SK-N-SH (cell line): ENCODE data around the gene MINK1. TPM values are rescaled to one million over a fixed set of nuclear protein-coding genes. Genes with fewer than 3 reads are reported as not detected.

Experiments used
- CTCF ChIA-PET: fragments of 300-600, 350-600 bp; formaldehyde crosslinking; extraction: SDS; loops from one replicate; lab custom pipeline; 2021; lab: Yijun Ruan, JAX
- POLR2A ChIA-PET: fragments of 350-600 bp; sonication (Branson Sonifier 250); formaldehyde crosslinking; extraction: SDS; loops from one replicate; lab custom pipeline; 2020; ENCODE audit warnings: antibody characterized with exemption, inconsistent platforms; lab: Yijun Ruan, JAX
- DNase-seq: peaks from one replicate; pipeline ENCODE4 v3.0.0; 2012
- H2AFZ ChIP-seq: fragments of 200-600 bp; sonication (generic); 2 replicates; pipeline ENCODE4 v1.8.1; 2016; ENCODE audit warnings: antibody characterized with exemption, mild to moderate bottlenecking, low read depth
- H3F3A ChIP-seq: fragments of 200-600 bp; sonication (generic); replicated peaks from 2 replicates; pipeline ENCODE3; 2016; ENCODE audit warnings: antibody characterized with exemption, mild to moderate bottlenecking; ENCODE audit not compliant: insufficient read depth
- H3K27ac ChIP-seq, 2 experiments: fragments of 200-500 bp in 1 of 2; fragments of 200-600 bp in 1 of 2; sonication (Bioruptor generic) in 1 of 2; sonication (generic), shearing (Covaris generic) in 1 of 2; 2 replicates each; pipeline versions ENCODE4 v1.5.1 to v1.6.1; 2014 to 2016; ENCODE audit warnings: low read depth in 2 of 2, inconsistent platforms in 1 of 2, low read length in 1 of 2, mild to moderate bottlenecking in 1 of 2, mixed read lengths in 1 of 2
- H3K27me3 ChIP-seq: fragments of 200-600 bp; sonication (generic), shearing (Covaris generic); 2 replicates; pipeline ENCODE4 v1.6.1; 2016; ENCODE audit warnings: mixed run types; ENCODE audit not compliant: insufficient read depth
- H3K36me3 ChIP-seq, 2 experiments: fragments of 200-500 bp in 1 of 2; fragments of 200-600 bp in 1 of 2; sonication (Bioruptor generic) in 1 of 2; sonication (generic) in 1 of 2; replicated peaks in 1 of 2; 2 replicates each; pipeline versions ENCODE3 to v1.5.1; 2014 to 2016; ENCODE audit warnings: low read length in 1 of 2, mild to moderate bottlenecking in 1 of 2; ENCODE audit not compliant: insufficient read depth in 2 of 2, control insufficient read depth in 1 of 2
- H3K4me1 ChIP-seq, 2 experiments: fragments of 200-500 bp in 1 of 2; fragments of 200-600 bp in 1 of 2; sonication (Bioruptor generic) in 1 of 2; sonication (generic), shearing (Covaris generic) in 1 of 2; 2 replicates each; pipeline versions ENCODE4 v1.5.1 to v1.6.1; 2014 to 2016; ENCODE audit warnings: low read depth in 1 of 2, low read length in 1 of 2, mixed run types in 1 of 2; ENCODE audit not compliant: insufficient read depth in 2 of 2, control insufficient read depth in 1 of 2
- H3K4me2 ChIP-seq: fragments of 200-600 bp; sonication (generic), shearing (Covaris generic); 2 replicates; pipeline ENCODE4 v1.6.1; 2017; ENCODE audit warnings: mixed run types
- H3K4me3 ChIP-seq, 2 experiments: fragments of 200-500 bp in 1 of 2; fragments of 200-600 bp in 1 of 2; sonication (Bioruptor generic) in 1 of 2; sonication (generic), shearing (Covaris generic) in 1 of 2; 2 replicates each; pipeline versions ENCODE4 v1.5.1 to v1.8.1; 2014 to 2016; ENCODE audit warnings: low read depth in 2 of 2, inconsistent platforms in 1 of 2, low read length in 1 of 2, mild to moderate bottlenecking in 1 of 2, mixed read lengths in 1 of 2, moderate library complexity in 1 of 2
- H3K79me2 ChIP-seq: fragments of 200-600 bp; sonication (generic); 2 replicates; pipeline ENCODE4 v1.8.1; 2017; ENCODE audit warnings: mild to moderate bottlenecking; ENCODE audit not compliant: insufficient read depth
- H3K9ac ChIP-seq: fragments of 200-600 bp; sonication (generic); 2 replicates; pipeline ENCODE4 v1.6.1; 2017; ENCODE audit warnings: mixed run types
- H3K9me2 ChIP-seq: fragments of 200-600 bp; sonication (generic); 2 replicates; pipeline ENCODE4 v1.6.1; 2017; ENCODE audit warnings: mixed run types
- H3K9me3 ChIP-seq: fragments of 200-600 bp; sonication (generic); 2 replicates; pipeline ENCODE4 v1.6.1; 2017; ENCODE audit warnings: mixed run types, mild to moderate bottlenecking, moderate library complexity
- H4K20me1 ChIP-seq: fragments of 200-600 bp; sonication (generic); 2 replicates; pipeline ENCODE4 v1.6.1; 2017; ENCODE audit warnings: mild to moderate bottlenecking, mixed run types; ENCODE audit not compliant: insufficient read depth
- CHD2 ChIP-seq: fragments of 150-350 bp; IDR thresholded peaks from 2 replicates; pipeline ENCODE4 v1.6.1; 2018; ENCODE audit warnings: low read length; ENCODE audit not compliant: partially characterized antibody
- ELF1 ChIP-seq: IDR thresholded peaks from 2 replicates; pipeline ENCODE4 v1.4.0; 2012
- EP300 ChIP-seq, 2 experiments: IDR thresholded peaks; 2 replicates each; pipeline versions ENCODE4 v1.4.0 to v1.6.1; 2012; ENCODE audit warnings: borderline replicate concordance in 1 of 2, low read depth in 1 of 2, low read length in 1 of 2
- EZH2phosphoT487 ChIP-seq: fragments of 200-600 bp; sonication (generic); IDR thresholded peaks from 2 replicates; pipeline ENCODE4 v1.6.1; 2017; ENCODE audit warnings: low read depth, mixed run types, mild to moderate bottlenecking, antibody characterized with exemption, moderate library complexity, borderline replicate concordance
- FOXJ3 ChIP-seq: sonication (generic); formaldehyde crosslinking; IDR thresholded peaks from 2 replicates; pipeline ENCODE4 v1.5.1; 2020; ENCODE audit warnings: mild to moderate bottlenecking, missing genetic modification reagents
- FOXM1 ChIP-seq: IDR thresholded peaks from 2 replicates; pipeline ENCODE4 v1.4.0; 2012; ENCODE audit warnings: low read depth, mild to moderate bottlenecking
- GABPA ChIP-seq: IDR thresholded peaks from 2 replicates; pipeline ENCODE4 v1.4.0; 2012; ENCODE audit warnings: low read depth, mild to moderate bottlenecking
- JUND ChIP-seq: IDR thresholded peaks from 2 replicates; pipeline ENCODE4 v1.4.0; 2012
- NRF1 ChIP-seq: IDR thresholded peaks from 2 replicates; pipeline ENCODE4 v1.6.1; 2012; ENCODE audit warnings: low read depth, mild to moderate bottlenecking, low read length
- POLR2AphosphoS5 ChIP-seq: IDR thresholded peaks from 2 replicates; pipeline ENCODE4 v1.6.1; 2012; ENCODE audit warnings: low read depth, low read length
- REST ChIP-seq: IDR thresholded peaks from 2 replicates; pipeline ENCODE4 v1.6.1; 2012; ENCODE audit warnings: mild to moderate bottlenecking, low read depth, low read length, moderate library complexity
- RFX5 ChIP-seq: IDR thresholded peaks from 2 replicates; pipeline ENCODE4 v1.6.1; 2012; ENCODE audit warnings: mild to moderate bottlenecking, improper control_type of control experiment, low read length
- RXRA ChIP-seq: IDR thresholded peaks from 2 replicates; pipeline ENCODE4 v1.4.0; 2012; ENCODE audit warnings: low read depth, mild to moderate bottlenecking, borderline replicate concordance
- SMC3 ChIP-seq: IDR thresholded peaks from 2 replicates; pipeline ENCODE4 v1.6.1; 2012; ENCODE audit warnings: low read depth, low read length, improper control_type of control experiment
- TAF1 ChIP-seq: IDR thresholded peaks from 2 replicates; pipeline ENCODE4 v1.6.1; 2012; ENCODE audit warnings: low read depth, mild to moderate bottlenecking, low read length, moderate library complexity, borderline replicate concordance
- TCF12 ChIP-seq: IDR thresholded peaks from 2 replicates; pipeline ENCODE4 v1.4.0; 2012
- TEAD4 ChIP-seq: IDR thresholded peaks from 2 replicates; pipeline ENCODE4 v1.4.0; 2012; ENCODE audit warnings: mild to moderate bottlenecking, borderline replicate concordance; ENCODE audit not compliant: insufficient read depth
- USF1 ChIP-seq: IDR thresholded peaks from 2 replicates; pipeline ENCODE4 v1.4.0; 2012; ENCODE audit warnings: low read depth, borderline replicate concordance
- YY1 ChIP-seq: IDR thresholded peaks from 2 replicates; pipeline ENCODE4 v1.4.0; 2012; ENCODE audit warnings: low read depth, mild to moderate bottlenecking
- whole genome bisulfite sequencing: methylation state at CpG from one replicate; pipeline ENCODE4 v1.1.6; 2017; ENCODE audit warnings: low lambda C conversion rate; 5-methylcytosine and 5-hydroxymethylcytosine counted together
- polyA plus RNA-seq, 3 experiments: library from polyadenylated mRNA; depleted of rRNA; stranded (reverse); fragments of >200 nt; gene quantifications; 2 replicates each; pipeline ENCODE4 v1.2.3, GENCODE V29; 2012

MINK1 gene
- polyA plus RNA-seq, 1 of the 3 experiments (the other 2 are of a cell fraction), result 64.7 TPM

- TF ChIP-seq REST (no peak), RFX5 (no peak), NRF1 (no peak), FOXJ3 (CRISPR knock-in tag) (no peak), SMC3 (no peak), TCF12 (no peak), YY1 (no peak), EZH2phosphoT487 (no peak), ELF1 (no peak)
Observed at GRCh38 chr17:4928881-4929280, 95.7 kb downstream of the MINK1 start (continued).

- POLR2A ChIA-PET, result no interaction called here
- Histone ChIP-seq H3K27me3 (no peaks in the 10 kb centered on the region), H3K36me3 (peaks cover 6% of the 10 kb centered on the region in 2 experiments), H3K9ac (no peak within 1 kb of the TSS), H2AFZ (no peak within 1 kb of the TSS), H3K4me2 (no peak within 1 kb of the TSS), H3K79me2 (no peaks in the 10 kb centered on the region), H3K9me3 (no peaks in the 10 kb centered on the region)
- WGBS, result 88% methylated on average over 14 of the region's 14 CpGs
- no peak for DNase-seq
- TF ChIP-seq RXRA (no peak), USF1 (no peak), EP300 (IDR thresholded peaks at IDR 0.05; ENCODE audit: borderline replicate concordance in 1 of 2, low read depth in 1 of 2, low read length in 1 of 2) (no peak), POLR2AphosphoS5 (no peak), CHD2 (no peak), FOXM1 (no peak), GABPA (no peak), JUND (no peak), REST (no peak), NRF1 (no peak), TEAD4 (no peak), ELF1 (no peak), RFX5 (no peak), TAF1 (no peak)
- TF ChIP-seq, all 33 proteins: peak for 0
- no peak within 1 kb of the TSS for H3K27ac ChIP-seq
- no peaks in the 10 kb centered on the region for H4K20me1 ChIP-seq
- no peak within 1 kb of the TSS for H3K4me3 ChIP-seq
- CTCF ChIA-PET, result interaction anchor here (1.6 to 1.9 kb wide), 2 partner anchors 55 to 142 kb away, joined by 3 to 6 read pairs; partner anchors contain the start of gene CAMTA2
- H3F3A ChIP-seq, result no peaks in the 10 kb centered on the region
- peaks cover 0 to 9% of the 10 kb centered on the region in 2 experiments; a peak in 2 of 4 replicates for H3K4me1 ChIP-seq
- H3K9me2 ChIP-seq, result no peaks in the 10 kb centered on the region
Observed at GRCh38 chr17:4931963-4932362, 98.8 kb downstream of the MINK1 start, which contains the start of gene GP1BA. TSS of gene GP1BA (plus strand) at chr17:4932277. CDS start at chr17:4932605, 328 bp downstream.
